ENCODE data around the gene LPCAT1.
A peak's percentile ranks its signal among the peaks of the same experiment; 100 is the strongest.

Gene LPCAT1

GRCh38 chr5:1558944-1559343 is 35.2 kb upstream of the LPCAT1 start:
- H3K4me3 ChIP-seq (ENCODE audit: low read length), result no peak overlapping the region
- DNase-seq (ENCODE audit: low read depth), result no peak
- no peak for TF ChIP-seq CTCF (conservative IDR thresholded peaks at IDR 0.05; ENCODE audit: low read length)

DNA sequence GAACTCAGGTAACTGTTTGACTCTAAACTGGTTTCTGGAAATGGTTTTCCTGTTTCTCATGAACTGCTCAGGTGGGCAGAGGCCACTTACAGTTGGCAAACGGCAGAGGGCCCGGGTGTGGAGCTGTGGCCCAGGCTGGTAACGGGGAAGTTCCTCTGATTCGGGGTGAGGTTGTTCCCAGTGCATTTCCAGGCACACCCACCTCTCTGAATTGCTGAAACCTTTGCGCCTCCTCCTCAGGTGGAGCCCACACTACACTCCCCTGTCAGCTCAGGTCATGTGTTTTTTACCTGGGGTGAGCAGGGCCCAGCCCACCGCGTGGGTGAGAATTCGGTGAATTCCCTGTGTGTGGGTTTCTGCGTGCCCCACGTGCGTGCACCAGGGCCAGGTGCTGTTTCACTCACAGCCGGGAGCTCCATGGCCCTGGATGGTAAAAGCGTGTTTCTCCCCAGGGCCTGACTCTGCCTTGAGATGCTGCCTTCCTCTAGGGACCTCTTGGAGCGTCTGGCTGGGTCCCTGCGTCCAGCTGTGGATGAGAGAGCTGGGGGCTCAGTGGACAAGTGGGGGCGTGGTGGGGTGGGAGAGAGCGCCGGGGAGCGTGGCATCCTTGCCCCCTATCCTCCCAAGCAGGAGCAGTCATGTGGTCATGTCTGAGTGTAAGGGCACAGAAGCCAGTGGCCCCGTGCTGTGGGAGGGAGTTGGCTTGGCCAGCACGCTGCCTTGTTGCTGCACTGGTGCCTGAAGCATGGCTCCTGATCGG is 33.5 kb upstream of the LPCAT1 start:
- H3K4me3 ChIP-seq (ENCODE audit: low read length), result no peak overlapping the region
- no peak for TF ChIP-seq CTCF (conservative IDR thresholded peaks at IDR 0.05; ENCODE audit: low read length)
- no peak for DNase-seq (ENCODE audit: low read depth)

DNA sequence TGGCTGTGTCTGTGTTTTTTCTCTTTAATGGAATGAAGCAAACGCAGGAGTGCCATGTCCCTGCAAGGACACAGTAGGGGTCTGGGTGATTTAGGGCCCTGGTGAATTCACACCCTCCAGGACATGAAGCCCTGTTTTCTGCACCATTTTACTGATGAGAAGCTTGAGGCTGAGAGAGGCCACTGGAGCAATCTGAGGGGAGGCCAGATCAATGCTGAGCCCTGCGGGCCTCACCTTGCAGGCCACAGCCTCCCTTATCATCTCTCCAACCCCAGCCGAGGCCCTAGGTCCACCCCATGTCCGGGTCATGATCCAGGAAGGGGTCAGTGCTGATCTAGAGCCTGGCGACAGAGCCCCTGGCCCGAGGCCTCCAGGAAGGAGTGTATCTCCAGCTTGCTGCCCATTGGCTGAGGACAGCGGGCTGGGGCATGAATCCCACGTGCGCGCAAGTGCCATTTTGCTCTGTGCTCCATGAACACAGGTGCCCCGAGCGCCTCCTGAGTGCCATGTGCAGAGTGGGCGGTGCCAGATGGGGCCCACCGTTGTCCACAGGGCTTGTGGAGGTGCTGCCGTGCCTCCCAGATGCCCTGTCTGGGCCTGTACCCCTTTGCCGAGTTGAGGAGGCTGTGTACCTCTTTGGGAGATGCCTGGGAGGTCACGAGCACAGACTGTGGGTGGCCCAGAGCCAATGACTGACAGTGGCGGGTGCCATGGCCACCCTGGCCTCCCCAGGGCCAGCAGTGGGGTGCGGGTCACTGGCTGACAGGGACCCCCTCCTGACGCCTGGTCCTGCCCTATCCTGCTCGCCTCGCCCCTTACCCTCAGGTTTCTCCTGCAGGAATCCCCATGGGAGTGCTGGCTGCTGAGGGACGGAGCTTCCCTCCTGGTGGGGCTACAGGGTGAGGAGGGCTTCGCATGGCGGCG is 32.3 kb upstream of the LPCAT1 start:
- no peak for TF ChIP-seq CTCF (conservative IDR thresholded peaks at IDR 0.05; ENCODE audit: low read length)
- no peak for DNase-seq (ENCODE audit: low read depth)
- H3K4me3 ChIP-seq (ENCODE audit: low read length), result no peak overlapping the region

GRCh38 chr5:1555011-1555807 is 31.4 kb upstream of the LPCAT1 start:
- H3K4me3 ChIP-seq (ENCODE audit: low read length), result no peak overlapping the region
- peak; percentile 83 for DNase-seq (ENCODE audit: low read depth)
- no peak for TF ChIP-seq CTCF (conservative IDR thresholded peaks at IDR 0.05; ENCODE audit: low read length)

DNA sequence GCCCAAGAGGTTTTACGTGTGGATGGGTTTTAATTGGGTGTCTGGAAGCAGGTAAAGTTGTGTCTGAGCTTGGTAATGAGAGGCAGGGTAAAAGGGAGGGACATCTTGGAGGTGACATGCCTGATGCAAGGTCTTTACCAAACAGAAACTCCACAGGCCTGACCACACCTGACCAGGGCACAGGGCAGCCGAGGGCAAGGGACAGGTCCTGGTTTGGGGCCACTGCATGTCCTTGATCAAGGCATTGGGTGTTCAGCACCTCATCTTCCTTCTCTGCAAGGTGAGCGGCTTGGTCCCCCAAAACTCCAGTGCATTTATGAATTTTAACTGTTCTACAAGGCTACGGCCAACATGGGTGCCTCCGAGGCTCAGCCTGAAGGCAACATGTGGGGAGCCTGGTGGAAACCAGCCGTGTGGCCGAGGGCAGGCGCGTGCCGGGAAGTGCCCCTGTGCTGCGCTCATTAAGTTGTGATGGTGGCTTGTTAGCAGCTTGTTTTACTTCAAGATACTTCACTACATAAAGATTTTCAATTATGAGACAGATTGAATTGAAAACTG is 30.7 kb upstream of the LPCAT1 start:
- TF ChIP-seq CTCF (conservative IDR thresholded peaks at IDR 0.05; ENCODE audit: low read length), result no peak
- no peak for DNase-seq (ENCODE audit: low read depth)
- no peak overlapping the region for H3K4me3 ChIP-seq (ENCODE audit: low read length)

GRCh38 chr5:1553539-1554409 is 30.0 kb upstream of the LPCAT1 start:
- DNase-seq (ENCODE audit: low read depth), result no peak
- TF ChIP-seq CTCF (conservative IDR thresholded peaks at IDR 0.05; ENCODE audit: low read length), result no peak

More at GRCh38 chr5:1553539-1554409, 30.0 kb upstream of the LPCAT1 start:
- H3K4me3 ChIP-seq (ENCODE audit: low read length), result no peak overlapping the region
